ENCODE data around the gene ELP4. TPM values are rescaled to one million over a fixed set of nuclear protein-coding genes. Genes with fewer than 3 reads are reported as not detected.

The ELP4 gene
- total RNA-seq, 1 donor from 2014 or later: 16.7 TPM

DNA sequence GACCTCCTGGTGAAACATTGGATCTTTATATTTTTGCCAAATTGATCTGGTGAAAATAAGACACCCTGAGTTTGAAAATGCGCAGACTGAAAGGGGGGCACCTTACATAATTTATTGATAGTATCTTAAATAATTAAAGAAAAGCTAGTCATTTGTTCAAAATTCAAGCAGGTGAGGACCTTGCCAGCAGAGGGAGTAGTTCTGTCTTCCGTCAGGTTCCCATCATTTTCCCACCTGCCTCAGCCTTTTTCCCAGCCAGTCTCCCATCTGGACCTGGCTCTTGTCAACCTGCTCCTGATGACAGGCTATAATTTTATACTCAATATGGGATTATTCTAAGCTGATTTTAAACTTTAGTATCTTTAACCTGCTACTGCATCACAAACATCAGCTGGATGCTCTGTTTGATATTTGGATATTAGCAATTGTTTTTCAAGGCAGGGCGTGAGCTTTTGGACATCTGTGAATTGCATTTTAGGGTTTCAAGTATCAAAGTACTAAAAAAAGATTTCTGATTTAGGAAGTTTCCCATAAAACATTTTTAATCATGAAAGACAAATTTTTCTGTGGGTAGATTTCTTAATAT, 132.0 kb downstream of the ELP4 start:
- no peak for DNase-seq (ENCODE audit: low read depth)
- no peak overlapping the region for H3K4me3 ChIP-seq (ENCODE audit: low read depth, low read length)
- TF ChIP-seq, protein P1, sequence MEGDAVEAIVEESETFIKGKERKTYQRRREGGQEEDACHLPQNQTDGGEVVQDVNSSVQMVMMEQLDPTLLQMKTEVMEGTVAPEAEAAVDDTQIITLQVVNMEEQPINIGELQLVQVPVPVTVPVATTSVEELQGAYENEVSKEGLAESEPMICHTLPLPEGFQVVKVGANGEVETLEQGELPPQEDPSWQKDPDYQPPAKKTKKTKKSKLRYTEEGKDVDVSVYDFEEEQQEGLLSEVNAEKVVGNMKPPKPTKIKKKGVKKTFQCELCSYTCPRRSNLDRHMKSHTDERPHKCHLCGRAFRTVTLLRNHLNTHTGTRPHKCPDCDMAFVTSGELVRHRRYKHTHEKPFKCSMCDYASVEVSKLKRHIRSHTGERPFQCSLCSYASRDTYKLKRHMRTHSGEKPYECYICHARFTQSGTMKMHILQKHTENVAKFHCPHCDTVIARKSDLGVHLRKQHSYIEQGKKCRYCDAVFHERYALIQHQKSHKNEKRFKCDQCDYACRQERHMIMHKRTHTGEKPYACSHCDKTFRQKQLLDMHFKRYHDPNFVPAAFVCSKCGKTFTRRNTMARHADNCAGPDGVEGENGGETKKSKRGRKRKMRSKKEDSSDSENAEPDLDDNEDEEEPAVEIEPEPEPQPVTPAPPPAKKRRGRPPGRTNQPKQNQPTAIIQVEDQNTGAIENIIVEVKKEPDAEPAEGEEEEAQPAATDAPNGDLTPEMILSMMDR (conservative IDR thresholded peaks at IDR 0.05; ENCODE audit: low read depth, low read length): peak; percentile 77

DNA sequence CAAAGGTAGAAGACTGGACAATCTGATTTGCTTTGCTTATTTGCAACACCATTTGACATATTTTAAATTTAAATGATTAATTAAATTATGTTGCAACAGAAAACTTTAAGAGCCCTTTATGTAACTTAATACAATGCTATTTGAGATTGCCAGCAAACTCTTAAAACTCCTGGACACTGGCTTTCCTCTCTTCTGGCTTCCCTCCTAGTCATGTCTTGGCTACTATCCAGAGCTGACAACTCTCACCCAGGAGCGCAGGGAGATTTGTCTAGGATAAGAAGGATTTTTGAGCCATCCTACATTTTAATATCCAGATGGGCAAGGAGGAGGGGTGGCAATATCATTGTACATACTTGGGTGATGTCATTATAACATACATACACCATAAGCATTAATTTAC, 134.3 kb downstream of the ELP4 start:
- TF ChIP-seq, protein P1 (conservative IDR thresholded peaks at IDR 0.05; ENCODE audit: low read depth, low read length): no peak
- DNase-seq (ENCODE audit: low read depth): no peak
- no peak overlapping the region for H3K4me3 ChIP-seq (ENCODE audit: low read depth, low read length)

DNA sequence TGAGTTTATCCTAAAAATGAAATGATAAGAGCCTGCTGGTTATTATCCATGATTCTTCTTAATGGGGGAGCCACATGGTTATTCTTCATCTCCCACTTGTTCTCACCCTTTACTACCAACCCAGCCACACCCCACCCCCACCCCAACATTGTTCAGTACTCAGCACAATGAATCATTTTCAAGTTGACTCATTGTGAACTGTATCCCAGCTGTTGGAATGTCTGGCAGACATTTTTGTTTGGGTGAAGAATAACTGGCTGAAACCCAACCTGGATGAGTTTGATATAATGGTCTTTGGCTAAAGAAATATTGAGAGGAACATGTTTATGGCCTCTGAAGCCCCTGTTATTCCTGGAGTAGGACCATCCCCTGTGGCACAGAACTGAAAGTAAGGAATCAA, 136.2 kb downstream of the ELP4 start:
- DNase-seq (ENCODE audit: low read depth): no peak
- H3K4me3 ChIP-seq (ENCODE audit: low read depth, low read length): no peak overlapping the region
- TF ChIP-seq, protein P1 (conservative IDR thresholded peaks at IDR 0.05; ENCODE audit: low read depth, low read length): no peak

DNA sequence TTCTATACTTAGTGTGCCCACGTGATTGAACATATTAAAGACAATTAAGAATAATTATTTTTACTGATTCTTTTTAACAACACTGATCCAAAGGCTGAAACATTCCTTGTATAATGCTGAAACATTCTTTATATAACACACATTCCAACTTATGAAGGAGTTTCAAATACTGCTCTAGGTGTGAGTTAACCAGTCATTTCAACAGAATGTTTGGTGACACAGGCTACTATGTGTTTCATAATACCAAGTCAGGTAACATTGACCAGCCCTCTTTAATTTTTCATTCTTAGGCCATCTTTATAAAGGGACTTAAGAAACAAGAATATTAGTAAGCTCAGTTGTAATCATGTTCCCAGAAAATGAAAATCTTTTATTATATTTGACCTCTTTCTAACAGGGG, 136.6 kb downstream of the ELP4 start:
- TF ChIP-seq, protein P1 (conservative IDR thresholded peaks at IDR 0.05; ENCODE audit: low read depth, low read length): no peak
- no peak for DNase-seq (ENCODE audit: low read depth)

DNA sequence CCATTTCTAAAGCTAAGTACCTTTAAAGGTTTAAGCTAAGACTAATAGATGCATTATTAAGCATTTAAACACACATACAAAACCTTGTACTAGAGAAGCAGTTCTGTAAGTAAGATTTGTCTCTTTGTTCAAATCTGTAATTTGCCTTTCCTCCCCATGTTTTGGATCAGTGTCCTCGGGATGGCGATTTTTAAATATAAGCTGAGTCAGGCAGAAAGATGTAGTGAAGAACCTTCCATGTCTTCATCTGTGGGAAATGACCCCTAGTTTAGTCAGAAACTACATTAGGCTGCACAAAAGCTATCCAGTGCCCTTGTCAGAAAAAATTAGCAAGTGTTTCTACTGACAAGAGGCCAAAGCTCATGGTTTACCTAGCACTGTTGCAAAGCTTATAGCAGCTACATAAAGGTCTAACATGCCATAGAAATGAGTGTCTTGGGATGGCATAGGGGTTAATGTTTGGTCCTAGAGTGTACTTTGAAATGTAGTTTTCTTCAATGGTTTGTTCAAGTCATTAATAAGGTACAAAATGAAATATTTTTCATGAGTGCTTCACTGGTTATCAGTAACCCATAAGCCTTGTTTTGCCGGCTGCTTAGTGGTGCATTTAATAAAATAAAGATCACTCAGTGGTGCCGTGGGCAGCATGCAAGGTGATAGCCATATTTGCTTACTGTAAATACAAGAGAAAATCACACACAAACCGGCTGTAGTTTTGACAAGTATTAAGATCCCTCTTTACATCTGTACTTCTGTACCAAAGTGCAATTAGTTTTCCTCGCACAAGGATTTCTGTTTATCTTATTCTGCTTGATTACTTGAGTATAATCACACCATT, 139.8 kb downstream of the ELP4 start:
- H3K4me3 ChIP-seq (ENCODE audit: low read depth, low read length): no peak overlapping the region
- TF ChIP-seq, protein P1 (conservative IDR thresholded peaks at IDR 0.05; ENCODE audit: low read depth, low read length): no peak
- no peak for DNase-seq (ENCODE audit: low read depth)

More for the DNA sequence above, 136.6 kb downstream of the ELP4 start:
- no peak overlapping the region for H3K4me3 ChIP-seq (ENCODE audit: low read depth, low read length)

DNA sequence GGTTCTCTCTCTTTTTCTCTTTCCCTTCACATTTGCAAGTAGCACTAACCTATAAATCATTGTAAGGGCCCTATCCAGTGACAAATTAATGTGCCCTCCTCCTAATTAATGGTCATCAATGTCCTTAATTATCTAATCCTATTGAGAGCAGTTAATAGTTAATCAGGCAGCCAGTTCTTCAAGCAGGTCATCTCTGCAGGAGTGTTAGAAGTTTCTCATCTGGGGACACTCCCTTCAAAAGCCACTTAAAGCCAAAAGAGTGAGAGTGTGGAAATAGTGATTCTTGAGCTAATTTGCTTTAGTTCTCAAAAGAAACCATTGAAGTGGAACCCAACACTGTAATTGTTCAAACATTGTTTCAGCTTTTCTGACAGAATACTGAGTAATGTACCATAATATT, 141.6 kb downstream of the ELP4 start:
- H3K4me3 ChIP-seq (ENCODE audit: low read depth, low read length): no peak overlapping the region
- DNase-seq (ENCODE audit: low read depth): no peak
- TF ChIP-seq, protein P1 (conservative IDR thresholded peaks at IDR 0.05; ENCODE audit: low read depth, low read length): no peak

Data from epithelial cell of proximal tubule (primary cell).